NCI-H345 (cell line): Measurements from ENCODE around the gene SPIRE2.
"Not testable (repeated sequence)": the region's sequence is repeated elsewhere in the genome, so short reads cannot be mapped to it uniquely, and the experiment has no call there.

Experiments
- DNase-seq: peaks from one replicate; lab custom pipeline; 2025; lab: John Stamatoyannopoulos, UW

Gene SPIRE2, protein sequence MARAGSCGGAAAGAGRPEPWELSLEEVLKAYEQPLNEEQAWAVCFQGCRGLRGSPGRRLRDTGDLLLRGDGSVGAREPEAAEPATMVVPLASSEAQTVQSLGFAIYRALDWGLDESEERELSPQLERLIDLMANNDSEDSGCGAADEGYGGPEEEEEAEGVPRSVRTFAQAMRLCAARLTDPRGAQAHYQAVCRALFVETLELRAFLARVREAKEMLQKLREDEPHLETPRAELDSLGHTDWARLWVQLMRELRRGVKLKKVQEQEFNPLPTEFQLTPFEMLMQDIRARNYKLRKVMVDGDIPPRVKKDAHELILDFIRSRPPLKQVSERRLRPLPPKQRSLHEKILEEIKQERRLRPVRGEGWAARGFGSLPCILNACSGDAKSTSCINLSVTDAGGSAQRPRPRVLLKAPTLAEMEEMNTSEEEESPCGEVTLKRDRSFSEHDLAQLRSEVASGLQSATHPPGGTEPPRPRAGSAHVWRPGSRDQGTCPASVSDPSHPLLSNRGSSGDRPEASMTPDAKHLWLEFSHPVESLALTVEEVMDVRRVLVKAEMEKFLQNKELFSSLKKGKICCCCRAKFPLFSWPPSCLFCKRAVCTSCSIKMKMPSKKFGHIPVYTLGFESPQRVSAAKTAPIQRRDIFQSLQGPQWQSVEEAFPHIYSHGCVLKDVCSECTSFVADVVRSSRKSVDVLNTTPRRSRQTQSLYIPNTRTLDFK

GRCh38 chr16:89828199-89828869 is at the start of gene SPIRE2:
SPIRE2 (plus strand) TSS chr16:89828475; CDS start chr16:89828551, 76 bp downstream.
- peak; percentile 51 for DNase-seq

DNA sequence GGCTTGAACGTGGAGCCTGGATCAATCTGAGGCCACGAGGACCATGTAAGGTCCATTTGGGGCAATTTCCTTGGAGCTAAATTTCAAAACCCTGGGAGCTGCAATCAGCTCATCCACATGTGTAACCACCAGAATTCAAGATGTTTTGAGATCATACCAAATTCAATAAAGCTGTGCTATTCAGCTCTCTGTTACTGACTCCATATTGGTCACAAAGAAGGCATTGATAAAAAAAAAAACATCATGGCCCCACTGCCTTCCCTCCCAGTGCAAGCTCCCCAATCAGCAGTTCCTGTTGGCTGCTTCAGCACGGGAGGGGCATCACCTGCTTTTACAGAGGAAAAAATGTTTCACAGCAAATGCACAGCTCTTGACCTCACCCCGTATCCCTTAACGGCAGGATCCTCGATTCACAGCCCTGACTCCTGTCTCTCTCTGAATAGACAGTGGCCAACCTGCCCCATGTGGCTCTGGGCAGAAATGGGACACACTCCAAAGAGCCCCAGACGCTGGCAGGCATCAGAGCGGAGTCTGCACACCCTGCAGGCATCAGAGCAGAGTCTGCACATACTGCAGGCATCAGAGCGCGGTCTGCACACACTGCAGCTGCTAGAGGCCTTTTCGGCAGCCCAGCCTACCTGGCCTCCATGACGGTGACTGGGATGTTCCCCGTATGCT is 48.9 kb upstream of the SPIRE2 start:
- no peak for DNase-seq

- peak; percentile 40 for DNase-seq
Measured at GRCh38 chr16:89779909-89780305, 48.4 kb upstream of the SPIRE2 start.

- DNase-seq, result no peak
Measured at GRCh38 chr16:89782489-89782888, 45.8 kb upstream of the SPIRE2 start.

GRCh38 chr16:89783952-89784351 is 44.3 kb upstream of the SPIRE2 start:
- DNase-seq, result not testable (repeated sequence)

DNA sequence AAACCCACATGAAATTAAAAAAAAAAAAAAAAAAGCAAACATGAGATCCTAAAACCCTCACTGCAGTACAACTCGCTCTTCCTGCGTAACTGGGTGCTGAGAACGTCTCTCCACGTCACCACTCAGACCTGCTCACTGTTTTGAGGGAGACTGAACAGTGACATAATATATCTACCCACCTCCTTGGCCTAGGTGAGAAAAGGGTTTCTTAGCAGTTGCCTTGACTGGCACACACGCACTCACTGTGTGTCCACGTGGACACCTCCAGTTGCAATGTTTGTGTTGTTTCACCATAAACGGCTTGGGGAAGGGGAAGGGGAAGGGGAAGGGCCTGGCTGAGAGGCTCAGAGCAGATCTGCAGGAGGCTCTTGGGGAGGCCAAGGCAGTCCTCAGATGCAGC is 43.9 kb upstream of the SPIRE2 start:
- DNase-seq, result no peak

- DNase-seq, result no peak
Measured at GRCh38 chr16:89785523-89786155, 42.6 kb upstream of the SPIRE2 start.

DNA sequence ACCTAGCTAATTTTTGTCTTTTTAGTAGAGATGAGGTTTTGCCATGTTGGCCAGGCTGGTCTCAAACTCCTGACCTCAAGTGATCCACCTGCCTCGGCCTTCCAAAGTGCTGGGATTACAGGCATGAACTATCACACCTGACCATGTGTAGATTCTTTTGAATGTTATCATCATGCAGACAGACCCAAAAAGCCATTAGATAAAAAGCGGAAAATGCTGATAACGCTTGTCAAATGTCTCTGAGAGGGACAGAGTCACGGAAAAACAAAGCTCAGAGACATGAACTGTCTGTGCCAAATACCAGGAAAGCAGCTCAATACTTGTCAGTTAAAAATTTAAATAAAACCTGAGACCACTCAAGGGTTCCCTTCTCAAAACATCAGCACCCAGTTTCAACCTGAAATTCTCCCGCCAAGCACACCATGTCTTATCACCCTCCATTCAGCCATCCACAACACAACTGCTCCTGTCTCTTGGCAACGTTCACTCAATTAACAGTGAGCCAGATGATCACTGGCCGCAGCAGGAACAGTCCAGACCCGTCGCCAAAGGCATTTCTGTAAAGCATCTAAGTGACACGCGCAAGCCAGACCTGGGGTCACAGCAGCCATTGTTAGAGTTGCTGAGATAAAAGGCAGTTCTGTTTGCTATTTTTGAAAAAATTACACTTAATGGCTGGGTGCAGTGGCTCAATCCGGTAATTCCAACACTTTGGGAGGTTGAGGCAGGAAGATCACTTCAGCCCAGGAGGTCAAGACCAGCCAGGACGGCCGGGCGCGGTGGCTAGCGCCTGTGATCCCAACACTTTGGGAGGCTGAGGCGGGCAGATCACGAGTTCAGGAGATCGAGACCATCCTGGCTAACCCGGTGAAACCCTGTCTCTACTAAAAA is 41.6 kb upstream of the SPIRE2 start:
- no peak for DNase-seq

DNA sequence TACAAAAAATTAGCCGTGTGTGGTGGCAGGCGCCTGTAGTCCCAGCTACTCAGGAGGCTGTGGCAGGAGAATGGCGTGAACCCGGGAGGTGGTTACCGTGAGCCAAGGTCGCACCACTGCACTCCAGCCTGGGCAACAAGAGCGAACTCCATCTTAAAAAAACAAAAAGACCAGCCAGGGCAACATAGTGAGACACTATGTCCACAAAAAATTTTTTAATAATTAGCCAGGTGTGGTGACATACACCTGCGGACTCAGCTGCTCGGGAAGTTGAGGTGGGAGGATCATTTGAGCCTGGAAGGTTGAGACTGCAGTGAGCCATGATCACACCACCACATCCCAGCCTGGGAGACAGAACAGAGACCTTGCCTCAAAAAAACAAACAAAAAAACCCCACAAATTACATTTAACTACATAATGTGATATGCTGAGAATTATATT is 40.9 kb upstream of the SPIRE2 start:
- no peak for DNase-seq

GRCh38 chr16:89791278-89791995 is 36.8 kb upstream of the SPIRE2 start:
- no peak for DNase-seq

DNA sequence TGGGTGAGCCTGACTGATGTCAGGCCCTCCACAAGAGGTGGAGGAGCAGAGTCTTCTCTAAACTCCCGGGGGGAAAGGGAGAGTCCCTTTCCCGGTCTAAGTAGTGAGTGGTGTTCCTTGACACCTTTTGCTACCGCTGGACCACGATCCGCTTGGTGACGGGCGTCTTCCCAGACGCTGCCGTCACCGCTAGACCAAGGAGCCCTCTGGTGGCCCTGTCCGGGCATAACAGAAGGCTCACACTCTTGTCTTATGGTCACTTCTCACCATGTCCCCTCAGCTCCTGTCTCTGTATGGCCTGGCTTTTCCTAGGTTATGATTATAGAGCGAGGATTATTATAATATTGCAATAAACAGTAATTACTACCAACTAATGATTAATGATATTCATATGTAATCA is 35.2 kb upstream of the SPIRE2 start:
- not testable (repeated sequence) for DNase-seq

DNA sequence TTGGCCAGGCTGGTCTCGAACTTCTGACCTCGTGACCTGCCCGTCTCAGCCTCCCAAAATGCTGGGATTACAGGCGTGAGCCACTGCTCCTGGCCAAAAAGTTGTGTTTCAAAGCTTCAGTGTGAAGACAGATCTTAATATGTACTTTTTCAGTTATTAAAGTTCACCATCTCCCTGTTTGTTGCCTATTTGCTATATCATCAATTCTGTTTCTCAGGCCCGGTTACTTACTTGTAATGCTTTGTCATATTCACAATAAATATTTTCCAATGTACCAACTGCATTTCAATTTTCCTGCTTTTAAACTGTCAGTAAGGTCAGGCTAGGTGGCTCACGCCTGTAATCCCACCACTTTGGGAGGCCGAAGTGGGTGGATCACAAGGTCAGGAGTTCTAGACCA is 34.3 kb upstream of the SPIRE2 start:
- DNase-seq, result no peak

- DNase-seq, result no peak
Measured at GRCh38 chr16:89795676-89796075, 32.6 kb upstream of the SPIRE2 start.

DNA sequence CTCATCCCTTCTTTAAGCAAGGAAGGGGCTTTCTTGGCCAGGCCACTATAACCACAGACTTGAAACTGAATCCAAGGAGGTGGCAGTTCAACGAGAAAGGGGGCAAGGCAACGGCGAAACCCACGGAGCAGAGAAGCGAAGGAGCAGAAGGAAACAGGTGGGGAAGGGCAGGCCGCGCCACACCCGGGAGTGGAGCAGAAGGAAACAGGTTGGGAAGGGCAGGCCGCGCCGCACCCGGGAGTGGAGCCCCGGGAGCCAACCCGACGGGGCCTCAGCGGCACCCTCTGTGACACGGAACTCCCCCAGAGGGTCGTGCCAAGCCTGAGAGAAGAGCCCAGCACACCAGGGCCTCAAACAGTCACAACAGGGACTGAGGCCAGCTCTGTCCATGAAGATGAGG is 32.2 kb upstream of the SPIRE2 start:
- DNase-seq, result no peak

- no peak for DNase-seq
Measured at GRCh38 chr16:89798126-89798525, 30.1 kb upstream of the SPIRE2 start.

DNA sequence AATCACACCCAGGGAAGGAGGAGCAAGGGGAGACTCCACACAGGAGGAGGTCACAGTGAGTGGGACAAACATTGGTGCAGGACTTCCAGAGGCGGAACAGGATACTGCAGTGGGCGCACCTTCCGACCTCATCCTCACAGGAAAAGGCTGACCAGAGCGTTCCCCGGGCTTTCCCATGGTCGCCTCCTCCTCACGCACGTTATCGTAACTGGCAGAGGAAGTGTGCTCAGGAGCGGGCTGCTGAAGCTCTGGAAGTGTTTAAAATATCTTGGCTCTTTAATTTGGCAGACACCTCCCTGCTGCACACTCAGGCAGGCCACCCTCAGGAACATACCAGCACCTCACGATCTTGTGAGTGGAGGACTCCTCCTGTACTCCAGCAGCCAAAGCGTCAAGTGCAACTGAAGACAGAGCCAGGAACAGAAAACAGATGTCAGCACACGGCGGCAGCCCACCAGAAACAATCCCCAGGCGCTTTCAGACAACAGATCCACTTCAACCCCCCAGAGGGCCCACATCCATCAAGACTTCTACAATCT is 29.4 kb upstream of the SPIRE2 start:
- no peak for DNase-seq

- DNase-seq, result no peak
Measured at GRCh38 chr16:89801800-89802199, 26.5 kb upstream of the SPIRE2 start.

- no peak for DNase-seq
Measured at GRCh38 chr16:89805136-89805905, 23.0 kb upstream of the SPIRE2 start.
